CD14-positive monocyte (primary cell): Measurements from ENCODE around the gene RBM17. TPM values are rescaled to one million over a fixed set of nuclear protein-coding genes. Genes with fewer than 3 reads are reported as not detected.
A peak's percentile ranks its signal among the peaks of the same experiment; 100 is the strongest.

Experiments used
- DNase-seq, 3 donors: peaks; one replicate each; pipeline ENCODE4 v3.0.0-alpha.2; 2011 to 2022
- H2AFZ ChIP-seq: 2 replicates; pipeline ENCODE4 v1.6.0; 2012; ENCODE audit warnings: mild to moderate bottlenecking, low read depth, low read length, inconsistent platforms; ENCODE audit not compliant: insufficient read depth, poor library complexity, severe bottlenecking
- H3K27ac ChIP-seq, 2 donors: 1 replicate in 1 of 2; 2 replicates in 1 of 2; pipeline ENCODE4 v1.5.1; 2012 to 2013; ENCODE audit warnings: low read length in 2 of 2, control low read depth in 1 of 2, inconsistent platforms in 1 of 2, low read depth in 1 of 2, mild to moderate bottlenecking in 1 of 2
- H3K27me3 ChIP-seq, 2 donors: one replicate each; pipeline versions ENCODE4 v1.6.0 to v1.6.1; 2011 to 2013; ENCODE audit warnings: low read length in 2 of 2; ENCODE audit not compliant: control insufficient read depth in 2 of 2, insufficient read depth in 2 of 2
- H3K36me3 ChIP-seq, 2 donors: replicated peaks in 1 of 2; 1 replicate in 1 of 2; 2 replicates in 1 of 2; pipeline versions ENCODE4 v1.5.1 to v1.6.1; 2012 to 2013; ENCODE audit warnings: low read length in 2 of 2, control low read depth in 1 of 2, inconsistent platforms in 1 of 2, mild to moderate bottlenecking in 1 of 2; ENCODE audit not compliant: insufficient read depth in 2 of 2, control insufficient read depth in 1 of 2
- H3K4me1 ChIP-seq, 2 donors: 1 replicate in 1 of 2; 2 replicates in 1 of 2; pipeline versions ENCODE4 v1.5.1 to v1.6.1; 2012 to 2013; ENCODE audit warnings: low read length in 2 of 2, control low read depth in 1 of 2, inconsistent platforms in 1 of 2, mild to moderate bottlenecking in 1 of 2, moderate library complexity in 1 of 2; ENCODE audit not compliant: insufficient read depth in 2 of 2, control insufficient read depth in 1 of 2
- H3K4me2 ChIP-seq: replicated peaks from 2 replicates; pipeline ENCODE3; 2012; ENCODE audit warnings: low read length, moderate library complexity, mild to moderate bottlenecking; ENCODE audit not compliant: poor library complexity, severe bottlenecking; ENCODE audit errors: extremely low read depth
- H3K4me3 ChIP-seq, 3 experiments: fragments of 200-600 bp in 1 of 3; sonication (generic) in 1 of 3; replicated peaks in 1 of 3; 1 replicate in 2 of 3; 2 replicates in 1 of 3; pipeline ENCODE4 v1.5.1; 2011 to 2013; ENCODE audit warnings: low read length in 3 of 3, mild to moderate bottlenecking in 3 of 3, control low read depth in 2 of 3, low read depth in 2 of 3, inconsistent platforms in 1 of 3, moderate library complexity in 1 of 3
- H3K79me2 ChIP-seq: 2 replicates; pipeline ENCODE4 v1.6.0; 2012; ENCODE audit warnings: mild to moderate bottlenecking, control low read depth, inconsistent platforms, low read length, moderate library complexity; ENCODE audit not compliant: insufficient read depth
- H3K9ac ChIP-seq: 2 replicates; pipeline ENCODE4 v1.6.0; 2017; ENCODE audit warnings: low read length, mild to moderate bottlenecking; ENCODE audit not compliant: insufficient read depth, poor library complexity, severe bottlenecking
- H3K9me3 ChIP-seq, 2 donors: replicated peaks in 1 of 2; 1 replicate in 1 of 2; 2 replicates in 1 of 2; pipeline versions ENCODE4 v1.5.1 to v1.6.1; 2012 to 2013; ENCODE audit warnings: low read length in 2 of 2, control low read depth in 1 of 2; ENCODE audit not compliant: control insufficient read depth in 1 of 2, insufficient read depth in 1 of 2
- H4K20me1 ChIP-seq: 2 replicates; pipeline ENCODE4 v1.6.0; 2012; ENCODE audit warnings: mild to moderate bottlenecking, low read length, control low read depth, moderate library complexity; ENCODE audit not compliant: insufficient read depth
- H3K27ac Mint-ChIP-seq, 7 donors: one replicate each; pipeline ENCODE4 v1.8.0; 2020; ENCODE audit warnings: mild to moderate bottlenecking in 7 of 7, mixed read lengths in 7 of 7, moderate library complexity in 6 of 7, inconsistent platforms in 2 of 7
- H3K27me3 Mint-ChIP-seq, 3 donors: one replicate each; pipeline ENCODE4 v1.8.0; 2021 to 2022; ENCODE audit warnings: low read depth in 3 of 3, mild to moderate bottlenecking in 3 of 3, mixed read lengths in 3 of 3, moderate library complexity in 3 of 3, inconsistent platforms in 1 of 3
- H3K36me3 Mint-ChIP-seq, 2 donors: one replicate each; pipeline ENCODE4 v1.8.0; 2020; ENCODE audit warnings: mixed read lengths in 2 of 2, inconsistent platforms in 1 of 2, mild to moderate bottlenecking in 1 of 2
- H3K4me1 Mint-ChIP-seq: one replicate; pipeline ENCODE4 v1.8.0; 2020; ENCODE audit warnings: mild to moderate bottlenecking, mixed read lengths
- H3K4me3 Mint-ChIP-seq, 2 donors: one replicate each; pipeline ENCODE4 v1.8.0; 2020; ENCODE audit warnings: mild to moderate bottlenecking in 2 of 2, mixed read lengths in 2 of 2, moderate library complexity in 1 of 2
- H3K9me3 Mint-ChIP-seq, 7 donors: one replicate each; pipeline ENCODE4 v1.8.0; 2020 to 2022; ENCODE audit warnings: mixed read lengths in 7 of 7, mild to moderate bottlenecking in 6 of 7, moderate library complexity in 6 of 7, inconsistent platforms in 2 of 7
- WGBS: methylation state at CpG from one replicate; pipeline ENCODE4 v1.1.5; 2013; ENCODE audit warnings: missing lambda C conversion rate; ENCODE audit not compliant: insufficient coverage; 5-methylcytosine and 5-hydroxymethylcytosine counted together
- intact Hi-C, 2 donors: fragments of 100-400 bp; cut with micrococcal nuclease; formaldehyde crosslinking; loops; one replicate each; pipeline versions ENCODE4 v1.15.0 to v1.15.1; 2023
- polyA plus RNA-seq, 3 donors: library from polyadenylated mRNA; depleted of rRNA in 1 of 3; unstranded in 2 of 3; stranded (reverse) in 1 of 3; fragments of 300-500 nt in 2 of 3; fragments of >200 nt in 1 of 3; fragmentation: Illumina TruSeq in 2 of 3; gene quantifications; 1 replicate in 2 of 3; 2 replicates in 1 of 3; pipeline ENCODE4 v1.2.3, GENCODE V29; 2012 to 2021
- TF ChIP-seq, protein P1 (sequence below): fragments of 200-600 bp; IDR thresholded peaks from one replicate; pipeline ENCODE4 v1.8.0; 2022; ENCODE audit warnings: antibody characterized with exemption, mild to moderate bottlenecking

Gene RBM17
- polyA plus RNA-seq, 3 donors = 37.2 to 51.4 (median 44.5) TPM

DNA sequence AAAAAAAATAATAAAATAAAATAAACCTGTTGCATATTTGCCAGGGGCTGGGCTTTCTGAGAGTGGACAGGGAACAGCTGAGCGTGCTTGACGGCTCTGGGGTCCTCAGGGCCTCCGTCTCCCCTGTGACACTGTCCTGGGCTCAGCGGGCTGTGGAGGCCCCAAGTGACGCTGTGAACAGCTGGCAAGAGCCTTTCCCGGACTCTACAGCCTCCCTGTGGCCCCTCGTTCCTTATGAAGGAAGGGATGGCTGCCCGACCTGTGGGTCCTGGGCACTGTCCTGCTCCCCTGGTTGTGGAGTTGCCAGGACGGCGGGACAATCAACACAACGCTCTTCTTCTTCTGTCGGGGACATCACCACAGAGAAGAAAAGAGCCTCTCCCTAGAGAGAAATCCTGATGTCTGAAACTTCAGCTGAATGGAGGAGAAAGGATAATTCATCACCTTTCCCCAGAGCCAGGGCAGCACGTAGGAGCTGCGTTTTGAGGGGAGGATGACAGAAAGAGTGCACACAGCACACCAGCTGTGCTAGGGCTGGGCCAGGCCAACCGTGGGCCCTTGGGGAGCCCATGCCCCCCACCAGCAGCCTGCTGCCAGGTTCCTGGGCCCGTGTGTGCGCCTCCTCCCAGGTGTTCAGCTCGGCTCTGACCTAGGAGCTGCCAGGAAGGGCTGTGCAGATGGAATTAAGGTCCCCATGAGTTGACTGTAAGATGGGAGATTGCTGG, 45.4 kb downstream of the RBM17 start:
- no peaks in the 10 kb centered on the region for H3K9me3 ChIP-seq
- peaks cover 11% of the 10 kb centered on the region for H3K4me1 Mint-ChIP-seq
- peaks cover 6 to 8% of the 10 kb centered on the region in 2 donors for H3K4me1 ChIP-seq
- H3K4me3 ChIP-seq = no peak overlapping the region
- no peaks in the 10 kb centered on the region for H3K79me2 ChIP-seq
- DNase-seq = no peak
- no peaks in the 10 kb centered on the region for H3K27me3 ChIP-seq
- peaks cover 0 to 2% (median 0%) of the 10 kb centered on the region in 7 donors for H3K9me3 Mint-ChIP-seq
- peaks cover 0 to 2% of the 10 kb centered on the region in 2 donors for H3K36me3 Mint-ChIP-seq
- no peak overlapping the region for H3K27ac ChIP-seq
- WGBS = 93% methylated on average over 12 of the region's 18 CpGs
- H3K27me3 Mint-ChIP-seq = peaks cover 10 to 24% (median 15%) of the 10 kb centered on the region in 3 donors
- H3K36me3 ChIP-seq = no peaks in the 10 kb centered on the region
- intact Hi-C loops = no loop called here
- TF ChIP-seq, protein P1, sequence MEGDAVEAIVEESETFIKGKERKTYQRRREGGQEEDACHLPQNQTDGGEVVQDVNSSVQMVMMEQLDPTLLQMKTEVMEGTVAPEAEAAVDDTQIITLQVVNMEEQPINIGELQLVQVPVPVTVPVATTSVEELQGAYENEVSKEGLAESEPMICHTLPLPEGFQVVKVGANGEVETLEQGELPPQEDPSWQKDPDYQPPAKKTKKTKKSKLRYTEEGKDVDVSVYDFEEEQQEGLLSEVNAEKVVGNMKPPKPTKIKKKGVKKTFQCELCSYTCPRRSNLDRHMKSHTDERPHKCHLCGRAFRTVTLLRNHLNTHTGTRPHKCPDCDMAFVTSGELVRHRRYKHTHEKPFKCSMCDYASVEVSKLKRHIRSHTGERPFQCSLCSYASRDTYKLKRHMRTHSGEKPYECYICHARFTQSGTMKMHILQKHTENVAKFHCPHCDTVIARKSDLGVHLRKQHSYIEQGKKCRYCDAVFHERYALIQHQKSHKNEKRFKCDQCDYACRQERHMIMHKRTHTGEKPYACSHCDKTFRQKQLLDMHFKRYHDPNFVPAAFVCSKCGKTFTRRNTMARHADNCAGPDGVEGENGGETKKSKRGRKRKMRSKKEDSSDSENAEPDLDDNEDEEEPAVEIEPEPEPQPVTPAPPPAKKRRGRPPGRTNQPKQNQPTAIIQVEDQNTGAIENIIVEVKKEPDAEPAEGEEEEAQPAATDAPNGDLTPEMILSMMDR = no peak
- H3K4me2 ChIP-seq = no peak overlapping the region
- no peak overlapping the region for H3K4me3 Mint-ChIP-seq
- H3K27ac Mint-ChIP-seq = peak overlapping the region in 1 of 7 donors; percentile 2
- H4K20me1 ChIP-seq = no peaks in the 10 kb centered on the region
- H3K9ac ChIP-seq = no peak overlapping the region
- no peak overlapping the region for H2AFZ ChIP-seq

GRCh38 chr10:6135039-6135438, 46.2 kb downstream of the RBM17 start:
- peaks cover 5% of the 10 kb centered on the region for H3K4me1 Mint-ChIP-seq
- Histone ChIP-seq H2AFZ (no peak overlapping the region), H3K4me1 (peaks cover under 1 to 3% of the 10 kb centered on the region in 2 donors)

More at GRCh38 chr10:6135039-6135438, 46.2 kb downstream of the RBM17 start:
- H3K4me2 ChIP-seq = no peak overlapping the region
- Mint-ChIP-seq H3K27ac (no peak overlapping the region), H3K27me3 (peaks cover 6 to 19% (median 14%) of the 10 kb centered on the region in 3 donors), H3K9me3 (peaks cover 0 to 2% (median 0%) of the 10 kb centered on the region in 7 donors), H3K4me3 (no peak overlapping the region), H3K36me3 (no peaks in the 10 kb centered on the region)
- no CpG with 5 or more reads among the region's 6 CpGs for WGBS
- no peaks in the 10 kb centered on the region for H3K36me3 ChIP-seq
- DNase-seq = no peak
- intact Hi-C loops = no loop called here
- H3K27ac ChIP-seq = no peak overlapping the region
- H3K4me3 ChIP-seq = no peak overlapping the region
- H3K79me2 ChIP-seq = no peaks in the 10 kb centered on the region
- TF ChIP-seq, protein P1 = no peak
- H3K9me3 ChIP-seq = no peaks in the 10 kb centered on the region
- H3K9ac ChIP-seq = no peak overlapping the region
- no peaks in the 10 kb centered on the region for H3K27me3 ChIP-seq
- no peaks in the 10 kb centered on the region for H4K20me1 ChIP-seq
